Prostate gland (tissue), 2 donors: ENCODE measurements around the gene PRND. TPM values are rescaled to one million over a fixed set of nuclear protein-coding genes. Genes with fewer than 3 reads are reported as not detected.

ENCODE experiments used
- DNase-seq: peaks from one replicate; pipeline ENCODE4 v3.0.0-alpha.2; 2019; ENCODE audit warnings: low spot score
- H3K27ac ChIP-seq, 2 donors: fragments of 200-600 bp; sonication (generic); 2 replicates each; pipeline ENCODE4 v1.5.1; 2017 to 2019
- H3K27me3 ChIP-seq: fragments of 200-600 bp; sonication (generic); replicated peaks from 2 replicates; pipeline ENCODE4 v1.5.1; 2019; ENCODE audit not compliant: insufficient read depth
- H3K36me3 ChIP-seq, 2 donors: fragments of 200-600 bp; sonication (generic); 1 replicate in 1 of 2; 2 replicates in 1 of 2; pipeline versions ENCODE4 v1.5.1 to v1.8.1; 2017 to 2019
- H3K4me1 ChIP-seq: fragments of 200-600 bp; sonication (generic); replicated peaks from 2 replicates; pipeline ENCODE4 v1.5.1; 2019
- H3K4me3 ChIP-seq, 2 donors: fragments of 200-600 bp; sonication (generic); 2 replicates each; pipeline ENCODE4 v1.5.1; 2017 to 2019
- H3K9me3 ChIP-seq: fragments of 200-600 bp; sonication (generic); 2 replicates; pipeline ENCODE4 v1.5.1; 2017
- POLR2A ChIP-seq: fragments of 450-650 bp; IDR thresholded peaks from one replicate; pipeline ENCODE4 v1.6.1; 2016; ENCODE audit warnings: antibody characterized with exemption, mild to moderate bottlenecking
- POLR2AphosphoS5 ChIP-seq: sonication (generic); formaldehyde crosslinking; IDR thresholded peaks from one replicate; pipeline ENCODE4 v1.6.1; 2017; ENCODE audit warnings: antibody characterized with exemption
- WGBS: methylation state at CpG from one replicate; pipeline ENCODE4 v1.1.5; 2018; 5-methylcytosine and 5-hydroxymethylcytosine counted together
- intact Hi-C: fragments of 100-400 bp; cut with DNase I; formaldehyde crosslinking; loops from one replicate; pipeline ENCODE4 v1.14.2; 2022
- total RNA-seq, 2 donors: library from RNA; depleted of rRNA; stranded (reverse); fragments of >200 nt; gene quantifications; one replicate each; pipeline ENCODE4 v1.1.0, GENCODE V29; 2016
- TF ChIP-seq, protein P1 (sequence below), 4 experiments: fragments of 200-600 bp in 2 of 4; fragments of 450-650 bp in 2 of 4; sonication (generic) in 2 of 4; IDR thresholded peaks; 1 replicate in 3 of 4; 2 replicates in 1 of 4; pipeline ENCODE4 v1.5.1; 2016 to 2019; ENCODE audit warnings: antibody characterized with exemption in 4 of 4, mild to moderate bottlenecking in 2 of 4, moderate library complexity in 2 of 4

PRND gene
- total RNA-seq, 2 donors from 2014 or later, result 589 TPM; not detected in 1

DNA sequence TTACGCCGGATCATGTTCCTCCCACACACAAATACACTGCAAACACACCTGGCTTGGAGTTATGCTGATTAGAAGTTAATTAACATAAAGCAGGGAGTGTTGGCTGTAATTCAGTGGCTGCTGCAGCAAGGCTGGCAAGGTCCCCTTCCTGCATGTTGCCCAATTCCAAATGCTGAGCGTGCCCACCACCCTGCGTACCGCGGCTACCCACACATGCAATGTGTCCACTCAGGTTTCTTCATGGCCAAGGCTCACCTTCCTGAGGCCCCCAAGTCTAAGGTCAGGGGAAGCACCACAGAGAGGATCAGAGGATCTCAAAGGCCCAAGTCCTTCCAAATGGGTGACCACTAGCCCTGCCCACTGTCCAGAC is 11.6 kb upstream of the PRND start:
- H3K27me3 ChIP-seq, result no peaks in the 10 kb centered on the region
- H3K36me3 ChIP-seq, result no peaks in the 10 kb centered on the region
- TF ChIP-seq, protein P1, sequence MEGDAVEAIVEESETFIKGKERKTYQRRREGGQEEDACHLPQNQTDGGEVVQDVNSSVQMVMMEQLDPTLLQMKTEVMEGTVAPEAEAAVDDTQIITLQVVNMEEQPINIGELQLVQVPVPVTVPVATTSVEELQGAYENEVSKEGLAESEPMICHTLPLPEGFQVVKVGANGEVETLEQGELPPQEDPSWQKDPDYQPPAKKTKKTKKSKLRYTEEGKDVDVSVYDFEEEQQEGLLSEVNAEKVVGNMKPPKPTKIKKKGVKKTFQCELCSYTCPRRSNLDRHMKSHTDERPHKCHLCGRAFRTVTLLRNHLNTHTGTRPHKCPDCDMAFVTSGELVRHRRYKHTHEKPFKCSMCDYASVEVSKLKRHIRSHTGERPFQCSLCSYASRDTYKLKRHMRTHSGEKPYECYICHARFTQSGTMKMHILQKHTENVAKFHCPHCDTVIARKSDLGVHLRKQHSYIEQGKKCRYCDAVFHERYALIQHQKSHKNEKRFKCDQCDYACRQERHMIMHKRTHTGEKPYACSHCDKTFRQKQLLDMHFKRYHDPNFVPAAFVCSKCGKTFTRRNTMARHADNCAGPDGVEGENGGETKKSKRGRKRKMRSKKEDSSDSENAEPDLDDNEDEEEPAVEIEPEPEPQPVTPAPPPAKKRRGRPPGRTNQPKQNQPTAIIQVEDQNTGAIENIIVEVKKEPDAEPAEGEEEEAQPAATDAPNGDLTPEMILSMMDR (IDR thresholded peaks at IDR 0.05), result no peak
- TF ChIP-seq POLR2AphosphoS5 (no peak), POLR2A (no peak)
- intact Hi-C loops, result no loop called here
- H3K4me3 ChIP-seq, result no peak overlapping the region
- H3K4me1 ChIP-seq, result no peaks in the 10 kb centered on the region
- 76% methylated on average over 6 of the region's 6 CpGs for WGBS
- no peaks in the 10 kb centered on the region for H3K9me3 ChIP-seq
- DNase-seq, result no peak
- H3K27ac ChIP-seq, result no peak overlapping the region

DNA sequence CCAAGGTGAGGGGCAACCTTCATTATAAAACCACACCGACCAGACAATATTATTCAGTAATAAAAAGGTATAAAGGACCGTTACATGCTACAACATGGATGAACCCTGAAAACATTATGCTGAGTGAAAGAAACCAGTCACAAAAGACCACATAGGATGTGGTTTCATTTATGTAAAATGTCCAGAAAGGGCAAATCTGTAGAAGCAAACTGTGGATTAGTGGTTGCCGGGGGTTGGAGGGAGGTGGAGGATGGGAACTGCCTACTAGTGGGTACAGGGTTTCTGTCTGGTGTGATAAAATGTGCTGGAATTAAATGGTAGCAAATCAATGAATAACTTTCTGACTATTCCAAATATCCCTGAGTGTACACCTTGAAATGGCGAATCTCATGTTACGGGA is 10.2 kb upstream of the PRND start:
- Histone ChIP-seq H3K27me3 (no peaks in the 10 kb centered on the region), H3K36me3 (no peaks in the 10 kb centered on the region), H3K9me3 (no peaks in the 10 kb centered on the region), H3K27ac (no peak overlapping the region), H3K4me3 (no peak overlapping the region), H3K4me1 (no peaks in the 10 kb centered on the region)
- WGBS, result 87% methylated on average over 5 of the region's 5 CpGs
- TF ChIP-seq, protein P1 (IDR thresholded peaks at IDR 0.05), result no peak
- TF ChIP-seq POLR2A (no peak), POLR2AphosphoS5 (no peak)
- no peak for DNase-seq
- intact Hi-C loops, result no loop called here

DNA sequence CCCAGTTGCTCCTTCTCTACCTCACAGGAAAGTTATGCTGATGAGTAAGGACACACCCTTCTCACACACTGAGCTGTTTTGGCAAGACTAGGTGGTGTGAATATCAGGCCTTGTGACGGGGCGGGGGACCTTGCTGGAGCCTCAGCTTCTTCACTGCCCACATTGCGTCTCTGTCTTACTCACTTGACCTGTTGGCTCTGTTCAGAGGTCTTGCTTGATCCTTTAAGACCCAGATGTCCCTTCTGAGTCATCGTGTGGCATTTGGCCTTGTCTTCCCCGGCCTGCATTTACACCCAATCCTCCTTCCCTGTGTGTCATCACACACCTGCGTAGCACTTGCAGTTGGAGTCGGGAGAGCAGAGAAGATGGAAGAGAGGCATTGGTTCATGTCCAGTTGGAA is 8.3 kb upstream of the PRND start:
- TF ChIP-seq, protein P1 (IDR thresholded peaks at IDR 0.05), result no peak
- TF ChIP-seq POLR2A (no peak), POLR2AphosphoS5 (no peak)
- H3K4me1 ChIP-seq, result no peaks in the 10 kb centered on the region
- intact Hi-C loops, result no loop called here
- H3K4me3 ChIP-seq, result no peak overlapping the region
- H3K27ac ChIP-seq, result no peak overlapping the region
- H3K36me3 ChIP-seq, result no peaks in the 10 kb centered on the region
- no peaks in the 10 kb centered on the region for H3K9me3 ChIP-seq
- 95% methylated on average over 7 of the region's 7 CpGs for WGBS
- H3K27me3 ChIP-seq, result no peaks in the 10 kb centered on the region
- no peak for DNase-seq

DNA sequence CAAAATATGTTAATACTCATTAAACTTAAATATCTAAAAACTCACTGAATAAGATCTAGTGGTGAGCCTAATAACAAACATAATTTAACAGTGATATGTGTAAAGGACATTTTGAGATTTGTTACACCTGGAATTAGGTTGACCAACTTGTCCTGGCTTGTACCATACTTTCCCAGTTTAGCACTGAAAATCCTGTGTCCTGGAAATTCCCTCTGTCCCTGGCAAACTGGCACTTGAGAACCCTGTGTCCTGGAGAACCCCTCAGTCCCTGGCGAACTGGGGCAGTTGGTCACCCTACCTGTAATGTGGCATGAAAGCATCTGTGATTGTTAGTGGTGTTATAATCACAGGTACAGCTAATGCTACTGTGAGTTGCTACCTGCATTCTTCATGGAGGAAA is 6.9 kb upstream of the PRND start:
- intact Hi-C loops, result no loop called here
- H3K27ac ChIP-seq, result no peak overlapping the region
- WGBS, result 52% methylated on average over 1 of the region's 1 CpG
- no peak overlapping the region for H3K4me3 ChIP-seq
- H3K4me1 ChIP-seq, result no peaks in the 10 kb centered on the region
- DNase-seq, result no peak
- TF ChIP-seq POLR2A, result no peak
- TF ChIP-seq, protein P1 (IDR thresholded peaks at IDR 0.05), result no peak
- no peak for TF ChIP-seq POLR2AphosphoS5
- H3K36me3 ChIP-seq, result no peaks in the 10 kb centered on the region
- H3K27me3 ChIP-seq, result no peaks in the 10 kb centered on the region
- H3K9me3 ChIP-seq, result no peaks in the 10 kb centered on the region

DNA sequence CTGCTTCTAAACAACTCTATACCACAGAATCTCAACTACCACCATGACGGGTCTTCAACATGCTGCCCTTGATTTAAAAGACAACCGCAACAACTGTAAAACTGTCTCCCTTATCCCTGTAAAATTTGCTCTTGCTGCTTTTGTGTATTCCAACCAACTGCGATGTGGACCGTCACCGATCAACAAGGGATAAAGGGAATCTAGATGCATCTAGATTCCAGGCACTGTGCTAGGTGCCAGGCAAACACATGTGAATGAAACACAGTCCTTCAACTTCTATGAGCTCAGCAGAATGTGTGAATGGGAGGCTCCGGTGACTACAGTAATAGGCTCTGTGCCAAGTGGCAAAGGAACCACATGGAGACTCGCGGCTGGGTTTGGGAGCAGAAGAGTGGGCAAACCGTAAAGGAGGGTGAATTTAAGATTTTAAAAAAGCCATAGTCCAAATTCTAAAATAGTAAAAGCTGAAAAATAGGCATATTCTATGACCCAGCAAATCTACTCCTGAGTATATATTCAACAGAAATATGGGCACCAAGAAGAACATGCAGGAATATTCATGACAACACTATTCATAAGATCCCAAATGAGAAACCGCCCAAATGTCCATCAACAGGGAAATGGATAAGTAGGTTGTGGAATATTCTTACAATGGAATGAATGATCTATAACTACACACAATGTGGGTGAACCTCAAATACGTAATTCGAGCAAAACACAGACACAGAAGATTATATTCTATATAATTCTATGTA is 3.7 kb upstream of the PRND start:
- H3K27me3 ChIP-seq, result no peaks in the 10 kb centered on the region
- no peak overlapping the region for H3K4me3 ChIP-seq
- no peaks in the 10 kb centered on the region for H3K4me1 ChIP-seq
- intact Hi-C loops, result no loop called here
- DNase-seq, result no peak
- no peak overlapping the region for H3K27ac ChIP-seq
- no peaks in the 10 kb centered on the region for H3K9me3 ChIP-seq
- no peaks in the 10 kb centered on the region for H3K36me3 ChIP-seq
- 66% methylated on average over 12 of the region's 12 CpGs for WGBS
- no peak for TF ChIP-seq POLR2A
- TF ChIP-seq, protein P1 (IDR thresholded peaks at IDR 0.05), result no peak
- TF ChIP-seq POLR2AphosphoS5, result no peak
